Lower lobe of right lung (tissue), 2 donors: ENCODE measurements around the gene ASB18. TPM values are rescaled to one million over a fixed set of nuclear protein-coding genes. Genes with fewer than 3 reads are reported as not detected.
A peak's percentile ranks its signal among the peaks of the same experiment; 100 is the strongest.

Source experiments
- ATAC-seq, 2 donors: fragments of 200-7000 bp; cut with Tn5 transposase; one replicate each; pipeline ENCODE4 v1.9.1; 2020 to 2022; ENCODE audit warnings: mild to moderate bottlenecking in 2 of 2, moderate library complexity in 2 of 2
- DNase-seq: peaks from one replicate; pipeline ENCODE4 v3.0.0-alpha.2; 2020
- H3K27ac ChIP-seq: fragments of 200-600 bp; one replicate; pipeline ENCODE4 v1.8.0; 2022
- H3K27me3 ChIP-seq: fragments of 200-600 bp; one replicate; pipeline ENCODE4 v1.8.0; 2022; ENCODE audit warnings: low read depth
- H3K36me3 ChIP-seq: fragments of 200-600 bp; one replicate; pipeline ENCODE4 v1.8.0; 2022; ENCODE audit warnings: mild to moderate bottlenecking
- H3K4me1 ChIP-seq: fragments of 200-600 bp; one replicate; pipeline ENCODE4 v1.8.0; 2022
- H3K4me3 ChIP-seq: fragments of 200-600 bp; one replicate; pipeline ENCODE4 v1.8.0; 2022; ENCODE audit warnings: mild to moderate bottlenecking
- H3K9me3 ChIP-seq: fragments of 200-600 bp; one replicate; pipeline ENCODE4 v1.8.0; 2022
- CTCF ChIP-seq: fragments of 200-600 bp; IDR thresholded peaks from one replicate; pipeline ENCODE4 v1.8.0; 2022; ENCODE audit warnings: antibody characterized with exemption, mild to moderate bottlenecking
- intact Hi-C: fragments of 100-400 bp; cut with DNase I; formaldehyde crosslinking; loops from one replicate; pipeline ENCODE4 v1.11.0; 2022
- total RNA-seq: library from RNA; stranded (reverse); fragmentation: NEBNext Ultra II Directional; extraction: Animal tissue kit (Norgen Biotek cat#: 25700); gene quantifications from one replicate; pipeline ENCODE4 v1.2.1, GENCODE V29; 2021
- donor health status: DM: no; HTN: yes; CAD: no; lungs with severe emphysema.

Gene ASB18
- total RNA-seq, 1 donor from 2014 or later, result not detected

GRCh38 chr2:236180831-236181453, 83.3 kb downstream of the ASB18 start:
- Histone ChIP-seq H3K9me3 (no peaks in the 10 kb centered on the region), H3K4me1 (peaks cover 19% of the 10 kb centered on the region), H3K4me3 (no peak overlapping the region), H3K36me3 (no peaks in the 10 kb centered on the region), H3K27ac (no peak overlapping the region), H3K27me3 (peaks cover 57% of the 10 kb centered on the region)
- DNase-seq (no peak), ATAC-seq (peak in 1 of 2 donors; percentile 54)
- intact Hi-C loops, result no loop called here
- TF ChIP-seq CTCF, result peak; percentile 71

- ATAC-seq (no peak), DNase-seq (no peak)
- H3K27me3 ChIP-seq, result peaks cover 62% of the 10 kb centered on the region
- no peak overlapping the region for H3K27ac ChIP-seq
- intact Hi-C loops, result no loop called here
- H3K36me3 ChIP-seq, result no peaks in the 10 kb centered on the region
- TF ChIP-seq CTCF, result no peak
- H3K4me3 ChIP-seq, result no peak overlapping the region
- H3K4me1 ChIP-seq, result peaks cover 19% of the 10 kb centered on the region
- H3K9me3 ChIP-seq, result no peaks in the 10 kb centered on the region
Observed at GRCh38 chr2:236180076-236180816, 84.0 kb downstream of the ASB18 start.

GRCh38 chr2:236179236-236180075, 84.8 kb downstream of the ASB18 start:
- intact Hi-C loops, result loop anchor here (10.0 kb wide), 1 partner anchor 395 kb away; no protein-coding TSS in a partner anchor
- Histone ChIP-seq H3K36me3 (no peaks in the 10 kb centered on the region), H3K9me3 (no peaks in the 10 kb centered on the region), H3K4me3 (no peak overlapping the region), H3K27ac (no peak overlapping the region), H3K27me3 (peaks cover 69% of the 10 kb centered on the region), H3K4me1 (peaks cover 19% of the 10 kb centered on the region)
- TF ChIP-seq CTCF, result no peak
- DNase-seq (no peak), ATAC-seq (no peak)

- intact Hi-C loops, result loop anchor here (10.0 kb wide), 1 partner anchor 394 kb away; no protein-coding TSS in a partner anchor
- Histone ChIP-seq H3K9me3 (no peaks in the 10 kb centered on the region), H3K4me1 (peaks cover 19% of the 10 kb centered on the region), H3K4me3 (peak overlapping the region; percentile 34), H3K27ac (no peak overlapping the region), H3K27me3 (peaks cover 75% of the 10 kb centered on the region), H3K36me3 (no peaks in the 10 kb centered on the region)
- no peak for TF ChIP-seq CTCF
- DNase-seq, result no peak
- no peak for ATAC-seq
Observed at GRCh38 chr2:236178890-236179235, 85.3 kb downstream of the ASB18 start.
